ENCODE measurements around the gene CEP350. TPM values are rescaled to one million over a fixed set of nuclear protein-coding genes. Genes with fewer than 3 reads are reported as not detected.

Gene CEP350
- total and polyA plus RNA-seq, 2 of the 13 experiments (the other 11 are each of a cell fraction or from before 2014, with no cell fraction given), result 7.6 to 35.9 TPM

GRCh38 chr1:180116964-180117763 is 162.6 kb downstream of the CEP350 start (continued):
- TF ChIP-seq MEF2D (CRISPR knock-in tag; IDR thresholded peaks at IDR 0.05) (peak; percentile 79), ASH2L (IDR thresholded peaks at IDR 0.05; ENCODE audit: insufficient read length, low read depth, low read length) (no peak), ZXDC (CRISPR knock-in tag; IDR thresholded peaks at IDR 0.05) (0 out of 2 replicates have a peak, but pooled peaks have one; percentile 15), ZNF34 (CRISPR knock-in tag; IDR thresholded peaks at IDR 0.05; ENCODE audit: borderline replicate concordance) (no peak), ZNF646 (CRISPR knock-in tag; IDR thresholded peaks at IDR 0.05) (peak; percentile 84; the same call in 1 of the 2 replicates), NPAS2 (CRISPR knock-in tag; IDR thresholded peaks at IDR 0.05; ENCODE audit: borderline replicate concordance) (no peak), IKZF5 (CRISPR knock-in tag; IDR thresholded peaks at IDR 0.05) (peak; percentile 91; the same call in 1 of the 2 replicates), ZFP91 (CRISPR knock-in tag; IDR thresholded peaks at IDR 0.05; ENCODE audit: borderline replicate concordance) (peak; percentile 76; the same call in 1 of the 2 replicates)
